ENCODE measurements around the gene RHOC. TPM values are rescaled to one million over a fixed set of nuclear protein-coding genes. Genes with fewer than 3 reads are reported as not detected.
A peak's percentile ranks its signal among the peaks of the same experiment; 100 is the strongest.

Gene RHOC
- total RNA-seq, 1 donor from 2014 or later, result 251 TPM

DNA sequence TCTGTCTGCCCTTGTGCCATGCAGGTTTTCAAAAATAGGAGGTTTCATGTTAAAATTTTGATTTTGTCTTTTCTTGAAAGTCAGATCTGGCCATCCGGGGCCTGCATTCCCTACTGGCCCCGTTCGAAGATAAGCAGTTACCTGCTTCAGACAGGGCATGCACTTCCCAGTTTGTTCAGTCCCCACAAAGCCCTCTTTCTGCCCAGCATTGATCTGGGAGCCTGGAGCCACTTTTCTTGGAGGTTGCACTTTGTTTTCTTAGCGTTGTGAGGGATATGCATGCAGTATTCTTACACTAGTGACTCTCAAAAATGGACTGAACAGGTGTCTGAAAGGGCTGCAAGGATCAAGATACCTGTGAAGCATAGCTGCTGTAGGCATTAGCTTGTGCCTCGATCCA, 21.0 kb downstream of the RHOC start:
- H3K4me1 ChIP-seq, result peaks cover 24% of the 10 kb centered on the region
- H3K4me3 ChIP-seq, result no peak overlapping the region
- intact Hi-C loops (cut with DNase I), result no loop called here
- DNase-seq (ENCODE audit: extremely low spot score in 2 of 2), result no peak
- TF ChIP-seq, protein P1, sequence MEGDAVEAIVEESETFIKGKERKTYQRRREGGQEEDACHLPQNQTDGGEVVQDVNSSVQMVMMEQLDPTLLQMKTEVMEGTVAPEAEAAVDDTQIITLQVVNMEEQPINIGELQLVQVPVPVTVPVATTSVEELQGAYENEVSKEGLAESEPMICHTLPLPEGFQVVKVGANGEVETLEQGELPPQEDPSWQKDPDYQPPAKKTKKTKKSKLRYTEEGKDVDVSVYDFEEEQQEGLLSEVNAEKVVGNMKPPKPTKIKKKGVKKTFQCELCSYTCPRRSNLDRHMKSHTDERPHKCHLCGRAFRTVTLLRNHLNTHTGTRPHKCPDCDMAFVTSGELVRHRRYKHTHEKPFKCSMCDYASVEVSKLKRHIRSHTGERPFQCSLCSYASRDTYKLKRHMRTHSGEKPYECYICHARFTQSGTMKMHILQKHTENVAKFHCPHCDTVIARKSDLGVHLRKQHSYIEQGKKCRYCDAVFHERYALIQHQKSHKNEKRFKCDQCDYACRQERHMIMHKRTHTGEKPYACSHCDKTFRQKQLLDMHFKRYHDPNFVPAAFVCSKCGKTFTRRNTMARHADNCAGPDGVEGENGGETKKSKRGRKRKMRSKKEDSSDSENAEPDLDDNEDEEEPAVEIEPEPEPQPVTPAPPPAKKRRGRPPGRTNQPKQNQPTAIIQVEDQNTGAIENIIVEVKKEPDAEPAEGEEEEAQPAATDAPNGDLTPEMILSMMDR (IDR thresholded peaks at IDR 0.05), result no peak
- TF ChIP-seq POLR2A (IDR thresholded peaks at IDR 0.05) (no peak), POLR2AphosphoS5 (IDR thresholded peaks at IDR 0.05; ENCODE audit: insufficient read depth in 1 of 2, low read depth in 1 of 2) (no peak)
- H3K36me3 ChIP-seq, result peaks cover 0 to 13% of the 10 kb centered on the region in 2 donors
- H3K27me3 ChIP-seq, result no peaks in the 10 kb centered on the region
- no peak overlapping the region for H3K27ac ChIP-seq
- no peaks in the 10 kb centered on the region for H3K9me3 ChIP-seq

DNA sequence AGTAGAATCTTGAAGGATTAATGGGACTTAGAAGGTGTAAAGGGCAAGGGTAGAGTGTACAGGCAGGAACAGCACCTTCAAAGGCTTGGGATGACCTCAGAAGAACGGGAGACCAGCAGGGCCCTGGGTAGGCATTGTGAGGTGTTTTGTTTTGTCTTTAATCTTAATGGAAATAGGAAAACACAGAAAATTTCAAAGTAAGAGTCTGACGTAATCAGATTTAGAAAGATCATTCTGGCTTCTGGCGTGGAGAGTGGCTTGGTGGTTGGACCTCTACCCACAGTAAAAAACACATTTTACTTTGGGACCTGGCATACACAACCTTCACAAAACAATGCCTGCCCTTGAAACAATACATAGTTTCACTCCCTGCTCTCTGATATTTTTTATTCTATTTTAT, 28.3 kb downstream of the RHOC start:
- no peak overlapping the region for H3K27ac ChIP-seq
- intact Hi-C loops (cut with DNase I), result no loop called here
- H3K9me3 ChIP-seq, result no peaks in the 10 kb centered on the region
- no peaks in the 10 kb centered on the region for H3K27me3 ChIP-seq
- H3K4me3 ChIP-seq, result no peak overlapping the region
- no peaks in the 10 kb centered on the region for H3K36me3 ChIP-seq
- no peak for TF ChIP-seq POLR2A (IDR thresholded peaks at IDR 0.05)
- TF ChIP-seq, protein P1 (IDR thresholded peaks at IDR 0.05), result no peak
- TF ChIP-seq POLR2AphosphoS5 (IDR thresholded peaks at IDR 0.05; ENCODE audit: insufficient read depth in 1 of 2, low read depth in 1 of 2), result no peak
- peaks cover 25% of the 10 kb centered on the region for H3K4me1 ChIP-seq
- DNase-seq (ENCODE audit: extremely low spot score in 2 of 2), result no peak

DNA sequence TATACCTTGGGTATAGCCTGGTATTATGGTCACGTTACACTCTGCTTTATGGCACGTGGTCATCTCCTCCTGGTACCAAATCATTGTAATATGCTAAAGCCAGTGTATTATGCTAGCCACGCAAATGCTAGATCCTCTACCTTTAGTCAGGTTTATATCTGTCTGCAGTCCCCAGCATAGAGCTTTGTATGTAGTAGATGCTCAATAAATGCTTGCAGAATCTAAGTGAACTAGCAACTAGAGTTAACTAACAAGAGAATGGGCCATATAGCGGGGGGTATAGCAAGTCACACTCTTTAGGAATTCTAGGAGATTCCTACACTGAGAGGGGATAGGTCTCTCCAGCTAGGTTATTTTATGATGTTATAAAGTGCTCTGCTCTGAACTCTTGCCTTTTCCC, 29.4 kb downstream of the RHOC start:
- DNase-seq (ENCODE audit: extremely low spot score in 2 of 2), result no peak
- Histone ChIP-seq H3K27me3 (no peaks in the 10 kb centered on the region), H3K27ac (no peak overlapping the region), H3K4me3 (no peak overlapping the region), H3K36me3 (no peaks in the 10 kb centered on the region), H3K9me3 (no peaks in the 10 kb centered on the region), H3K4me1 (peaks cover 30% of the 10 kb centered on the region)
- no peak for TF ChIP-seq POLR2AphosphoS5 (IDR thresholded peaks at IDR 0.05; ENCODE audit: insufficient read depth in 1 of 2, low read depth in 1 of 2)
- TF ChIP-seq, protein P1 (IDR thresholded peaks at IDR 0.05), result no peak
- TF ChIP-seq POLR2A (IDR thresholded peaks at IDR 0.05), result no peak
- intact Hi-C loops (cut with DNase I), result no loop called here

DNA sequence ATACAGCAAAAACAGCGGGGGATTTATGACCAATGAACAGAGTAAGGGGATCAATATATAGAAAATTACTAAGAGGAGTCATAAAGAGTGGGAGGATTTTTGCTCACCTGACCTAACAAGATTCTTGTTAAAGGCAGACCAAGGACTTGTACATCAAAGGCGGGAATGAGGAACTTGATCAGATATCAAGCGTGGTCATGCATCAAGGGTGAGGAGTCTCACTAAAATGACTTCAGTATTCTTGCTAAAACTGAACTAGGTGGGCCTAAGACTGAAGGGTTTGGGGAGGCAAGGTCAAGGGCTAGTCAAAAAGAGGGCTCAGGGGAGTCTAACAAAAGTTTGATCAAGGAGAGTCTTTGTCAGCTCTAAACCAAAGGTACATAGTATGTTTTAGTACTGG, 30.4 kb downstream of the RHOC start:
- peaks cover 30% of the 10 kb centered on the region for H3K4me1 ChIP-seq
- TF ChIP-seq POLR2AphosphoS5 (IDR thresholded peaks at IDR 0.05; ENCODE audit: insufficient read depth in 1 of 2, low read depth in 1 of 2), result no peak
- TF ChIP-seq POLR2A (IDR thresholded peaks at IDR 0.05), result no peak
- no peak for DNase-seq (ENCODE audit: extremely low spot score in 2 of 2)
- no peaks in the 10 kb centered on the region for H3K36me3 ChIP-seq
- no peaks in the 10 kb centered on the region for H3K27me3 ChIP-seq
- no peaks in the 10 kb centered on the region for H3K9me3 ChIP-seq
- intact Hi-C loops (cut with DNase I), result no loop called here
- H3K4me3 ChIP-seq, result no peak overlapping the region
- H3K27ac ChIP-seq, result no peak overlapping the region

DNA sequence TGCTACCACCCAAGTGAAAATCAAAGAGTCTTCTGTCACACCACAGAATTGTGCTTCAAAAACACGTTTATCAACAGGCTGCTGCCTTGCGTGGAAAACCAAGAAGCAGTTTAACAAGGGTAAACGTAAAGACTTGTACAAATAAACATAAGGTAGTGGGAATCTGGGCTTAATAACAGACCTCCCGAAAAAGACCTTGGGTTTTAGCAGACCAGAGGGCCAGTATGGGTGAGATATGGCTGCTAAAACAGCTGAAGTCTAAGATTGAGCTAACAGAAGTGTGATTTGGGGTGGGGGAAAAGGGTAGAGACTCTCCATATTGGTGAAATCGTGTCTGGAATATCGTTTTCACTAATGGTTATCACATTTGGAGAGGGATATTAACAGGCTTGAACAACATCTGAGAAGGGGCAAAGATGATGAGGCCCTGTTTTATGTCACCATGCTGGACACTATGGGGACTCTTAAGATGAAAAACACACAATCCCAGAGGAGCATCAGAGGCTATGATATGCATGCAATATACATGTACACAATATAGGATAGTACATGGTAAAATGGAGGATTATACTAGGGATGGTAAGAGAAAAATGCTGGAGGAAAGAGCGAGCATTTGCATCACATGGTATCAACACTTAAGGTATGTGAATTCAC, 31.1 kb downstream of the RHOC start:
- TF ChIP-seq POLR2AphosphoS5 (IDR thresholded peaks at IDR 0.05; ENCODE audit: insufficient read depth in 1 of 2, low read depth in 1 of 2) (no peak), POLR2A (IDR thresholded peaks at IDR 0.05) (no peak)
- TF ChIP-seq, protein P1 (IDR thresholded peaks at IDR 0.05), result no peak
- Histone ChIP-seq H3K9me3 (no peaks in the 10 kb centered on the region), H3K27me3 (no peaks in the 10 kb centered on the region), H3K4me3 (peak overlapping the region; percentile 69 to 75), H3K36me3 (no peaks in the 10 kb centered on the region), H3K27ac (peak overlapping the region; percentile 93), H3K4me1 (peaks cover 30% of the 10 kb centered on the region)
- no peak for DNase-seq (ENCODE audit: extremely low spot score in 2 of 2)
- intact Hi-C loops (cut with DNase I), result no loop called here
